ENCODE results near the gene DCLK3. TPM values are rescaled to one million over a fixed set of nuclear protein-coding genes. Genes with fewer than 3 reads are reported as not detected.

The DCLK3 gene
- total and polyA plus RNA-seq, 2 of the 13 experiments (the other 11 are each of a cell fraction or from before 2014, with no cell fraction given) = not detected

DNA sequence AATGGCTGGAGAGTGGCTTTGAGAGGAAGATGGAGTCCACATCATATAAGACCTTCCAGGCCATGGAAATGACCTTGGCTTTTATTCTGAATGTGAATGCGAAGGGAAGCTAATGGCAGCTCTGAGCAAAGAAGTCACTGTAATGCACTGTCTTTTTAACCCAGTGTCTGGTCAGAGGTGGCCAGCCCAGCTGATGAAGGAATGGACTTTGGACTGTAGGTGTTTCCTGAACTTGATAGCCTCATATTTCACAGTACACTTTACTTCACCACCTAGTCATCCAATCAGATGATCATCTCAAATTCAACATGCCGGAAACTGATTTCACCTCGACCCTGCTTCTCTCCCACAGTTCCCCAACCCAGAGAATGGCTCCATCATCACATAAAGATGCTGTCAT, 33.4 kb downstream of the DCLK3 start (continued):
- TF ChIP-seq, protein P1, sequence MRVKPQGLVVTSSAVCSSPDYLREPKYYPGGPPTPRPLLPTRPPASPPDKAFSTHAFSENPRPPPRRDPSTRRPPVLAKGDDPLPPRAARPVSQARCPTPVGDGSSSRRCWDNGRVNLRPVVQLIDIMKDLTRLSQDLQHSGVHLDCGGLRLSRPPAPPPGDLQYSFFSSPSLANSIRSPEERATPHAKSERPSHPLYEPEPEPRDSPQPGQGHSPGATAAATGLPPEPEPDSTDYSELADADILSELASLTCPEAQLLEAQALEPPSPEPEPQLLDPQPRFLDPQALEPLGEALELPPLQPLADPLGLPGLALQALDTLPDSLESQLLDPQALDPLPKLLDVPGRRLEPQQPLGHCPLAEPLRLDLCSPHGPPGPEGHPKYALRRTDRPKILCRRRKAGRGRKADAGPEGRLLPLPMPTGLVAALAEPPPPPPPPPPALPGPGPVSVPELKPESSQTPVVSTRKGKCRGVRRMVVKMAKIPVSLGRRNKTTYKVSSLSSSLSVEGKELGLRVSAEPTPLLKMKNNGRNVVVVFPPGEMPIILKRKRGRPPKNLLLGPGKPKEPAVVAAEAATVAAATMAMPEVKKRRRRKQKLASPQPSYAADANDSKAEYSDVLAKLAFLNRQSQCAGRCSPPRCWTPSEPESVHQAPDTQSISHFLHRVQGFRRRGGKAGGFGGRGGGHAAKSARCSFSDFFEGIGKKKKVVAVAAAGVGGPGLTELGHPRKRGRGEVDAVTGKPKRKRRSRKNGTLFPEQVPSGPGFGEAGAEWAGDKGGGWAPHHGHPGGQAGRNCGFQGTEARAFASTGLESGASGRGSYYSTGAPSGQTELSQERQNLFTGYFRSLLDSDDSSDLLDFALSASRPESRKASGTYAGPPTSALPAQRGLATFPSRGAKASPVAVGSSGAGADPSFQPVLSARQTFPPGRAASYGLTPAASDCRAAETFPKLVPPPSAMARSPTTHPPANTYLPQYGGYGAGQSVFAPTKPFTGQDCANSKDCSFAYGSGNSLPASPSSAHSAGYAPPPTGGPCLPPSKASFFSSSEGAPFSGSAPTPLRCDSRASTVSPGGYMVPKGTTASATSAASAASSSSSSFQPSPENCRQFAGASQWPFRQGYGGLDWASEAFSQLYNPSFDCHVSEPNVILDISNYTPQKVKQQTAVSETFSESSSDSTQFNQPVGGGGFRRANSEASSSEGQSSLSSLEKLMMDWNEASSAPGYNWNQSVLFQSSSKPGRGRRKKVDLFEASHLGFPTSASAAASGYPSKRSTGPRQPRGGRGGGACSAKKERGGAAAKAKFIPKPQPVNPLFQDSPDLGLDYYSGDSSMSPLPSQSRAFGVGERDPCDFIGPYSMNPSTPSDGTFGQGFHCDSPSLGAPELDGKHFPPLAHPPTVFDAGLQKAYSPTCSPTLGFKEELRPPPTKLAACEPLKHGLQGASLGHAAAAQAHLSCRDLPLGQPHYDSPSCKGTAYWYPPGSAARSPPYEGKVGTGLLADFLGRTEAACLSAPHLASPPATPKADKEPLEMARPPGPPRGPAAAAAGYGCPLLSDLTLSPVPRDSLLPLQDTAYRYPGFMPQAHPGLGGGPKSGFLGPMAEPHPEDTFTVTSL (CRISPR knock-in tag; IDR thresholded peaks at IDR 0.05; ENCODE audit: borderline replicate concordance) = no peak
- no peak for TF ChIP-seq EEA1 (CRISPR knock-in tag; IDR thresholded peaks at IDR 0.05; ENCODE audit: borderline replicate concordance)

DNA sequence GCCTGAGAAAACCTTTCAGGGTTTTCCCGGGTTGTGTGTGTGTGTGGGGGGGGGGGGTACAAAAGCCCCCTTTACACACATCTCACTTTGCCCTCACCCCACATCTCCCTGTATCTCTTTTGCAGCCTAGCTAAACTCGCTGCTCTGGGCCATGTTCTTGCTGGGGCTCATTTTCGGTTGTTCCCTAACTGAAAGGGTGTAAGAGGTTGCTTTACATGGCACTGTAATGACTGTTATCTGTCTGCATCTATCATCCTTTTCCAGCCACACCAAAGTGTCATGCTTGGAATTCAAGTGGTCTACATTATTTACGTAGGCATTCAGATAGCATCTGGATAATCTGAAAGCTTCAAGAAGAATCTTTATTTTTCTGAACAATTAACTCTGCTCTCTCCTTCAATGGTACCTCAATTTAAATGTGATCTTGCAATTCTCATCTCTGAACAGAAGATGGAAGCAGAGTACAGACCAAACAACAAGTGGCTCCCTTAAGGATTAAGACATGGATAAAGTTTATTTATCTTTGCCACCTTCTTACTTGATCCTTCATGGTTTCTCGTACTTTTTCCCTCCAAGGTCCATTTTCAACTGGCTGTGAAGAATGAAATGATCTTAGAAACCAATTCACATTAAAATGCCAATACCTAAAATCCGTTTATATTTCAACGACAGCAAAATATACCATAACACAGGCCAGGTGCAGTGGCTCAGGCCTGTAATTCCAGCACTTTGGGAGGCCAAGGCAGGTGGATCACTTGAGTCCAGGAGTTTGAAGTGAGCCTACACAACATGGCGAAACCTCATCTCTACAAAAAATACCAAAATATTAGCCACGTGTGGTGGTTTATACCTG, 34.9 kb downstream of the DCLK3 start:
- in situ Hi-C loops (cut with HindIII; ENCODE audit: extremely low pct_ligation_motif_present, low pct_unique_long_range_greater_than_20kb) (loop anchor here (5.0 to 25.0 kb wide), 4 partner anchors 115 to 483 kb away; no protein-coding TSS in a partner anchor), intact Hi-C loops (cut with micrococcal nuclease; ENCODE audit: unreplicated experiment) (loop anchor here (1.0 kb wide), 2 partner anchors 140 to 229 kb away; no protein-coding TSS in a partner anchor)
- no TSS peak for BruUV-seq (replicated peaks)
- Histone ChIP-seq H3K36me3 (replicated peaks in 1 of 2; ENCODE audit: control insufficient read depth in 1 of 2, insufficient read depth in 2 of 2, low read length in 2 of 2) (no peaks in the 10 kb centered on the region), H3K27ac (ENCODE audit: extremely low read length, insufficient read depth, low read length) (no peak overlapping the region), H3K4me1 (ENCODE audit: insufficient read depth, low read length) (no peaks in the 10 kb centered on the region), H4K20me1 (ENCODE audit: insufficient read depth, low read length) (no peaks in the 10 kb centered on the region), H3K79me2 (ENCODE audit: insufficient read depth, low read length) (no peaks in the 10 kb centered on the region), H3K4me2 (ENCODE audit: low read depth, low read length) (no peak overlapping the region), H3K9ac (ENCODE audit: insufficient read depth, low read depth, low read length) (no peak overlapping the region), H2AFZ (ENCODE audit: low read length) (no peak overlapping the region), H3K9me3 (ENCODE audit: low read length) (no peaks in the 10 kb centered on the region), H3K4me3 (replicated peaks in 1 of 3; ENCODE audit: insufficient read depth in 1 of 3, low read depth in 2 of 3, low read length in 3 of 3) (no peak overlapping the region), H3K27me3 (ENCODE audit: control insufficient read depth in 1 of 2, insufficient read depth in 2 of 2, low read length in 2 of 2) (no peaks in the 10 kb centered on the region)
- ChIA-PET CTCF (ENCODE audit: low intra/inter-chr PET ratio, low total read pairs) (interaction anchor here (1.0 to 2.0 kb wide), 4 partner anchors 114 to 229 kb away, joined by 4 to 21 read pairs (median 7); no protein-coding TSS in a partner anchor), POLR2A (no interaction called here)
- peak; percentile 34 for DNase-seq (ENCODE audit: low spot score)
- peak; percentile 75 for ATAC-seq
- FAIRE-seq = peak; percentile 76
- WGBS (ENCODE audit: low lambda C conversion rate) = 17% methylated on average over 7 of the region's 9 CpGs
- TF ChIP-seq NONO (IDR thresholded peaks at IDR 0.05) (no peak), NONO (CRISPR knock-in tag; conservative IDR thresholded peaks at IDR 0.05) (no peak), ELF3 (CRISPR knock-in tag; IDR thresholded peaks at IDR 0.05) (no peak), GLI4 (CRISPR knock-in tag; IDR thresholded peaks at IDR 0.05; ENCODE audit: borderline replicate concordance) (no peak), ZNF234 (CRISPR knock-in tag; conservative IDR thresholded peaks at IDR 0.05) (no peak), RAD21 (CRISPR knock-in tag; IDR thresholded peaks at IDR 0.05) (peak; percentile 41; the same call in 1 of the 2 replicates)
- TF ChIP-seq, protein P2, sequence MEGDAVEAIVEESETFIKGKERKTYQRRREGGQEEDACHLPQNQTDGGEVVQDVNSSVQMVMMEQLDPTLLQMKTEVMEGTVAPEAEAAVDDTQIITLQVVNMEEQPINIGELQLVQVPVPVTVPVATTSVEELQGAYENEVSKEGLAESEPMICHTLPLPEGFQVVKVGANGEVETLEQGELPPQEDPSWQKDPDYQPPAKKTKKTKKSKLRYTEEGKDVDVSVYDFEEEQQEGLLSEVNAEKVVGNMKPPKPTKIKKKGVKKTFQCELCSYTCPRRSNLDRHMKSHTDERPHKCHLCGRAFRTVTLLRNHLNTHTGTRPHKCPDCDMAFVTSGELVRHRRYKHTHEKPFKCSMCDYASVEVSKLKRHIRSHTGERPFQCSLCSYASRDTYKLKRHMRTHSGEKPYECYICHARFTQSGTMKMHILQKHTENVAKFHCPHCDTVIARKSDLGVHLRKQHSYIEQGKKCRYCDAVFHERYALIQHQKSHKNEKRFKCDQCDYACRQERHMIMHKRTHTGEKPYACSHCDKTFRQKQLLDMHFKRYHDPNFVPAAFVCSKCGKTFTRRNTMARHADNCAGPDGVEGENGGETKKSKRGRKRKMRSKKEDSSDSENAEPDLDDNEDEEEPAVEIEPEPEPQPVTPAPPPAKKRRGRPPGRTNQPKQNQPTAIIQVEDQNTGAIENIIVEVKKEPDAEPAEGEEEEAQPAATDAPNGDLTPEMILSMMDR (CRISPR knock-in tag; IDR thresholded peaks at IDR 0.05) = peak; percentile 70
- TF ChIP-seq, protein P3, sequence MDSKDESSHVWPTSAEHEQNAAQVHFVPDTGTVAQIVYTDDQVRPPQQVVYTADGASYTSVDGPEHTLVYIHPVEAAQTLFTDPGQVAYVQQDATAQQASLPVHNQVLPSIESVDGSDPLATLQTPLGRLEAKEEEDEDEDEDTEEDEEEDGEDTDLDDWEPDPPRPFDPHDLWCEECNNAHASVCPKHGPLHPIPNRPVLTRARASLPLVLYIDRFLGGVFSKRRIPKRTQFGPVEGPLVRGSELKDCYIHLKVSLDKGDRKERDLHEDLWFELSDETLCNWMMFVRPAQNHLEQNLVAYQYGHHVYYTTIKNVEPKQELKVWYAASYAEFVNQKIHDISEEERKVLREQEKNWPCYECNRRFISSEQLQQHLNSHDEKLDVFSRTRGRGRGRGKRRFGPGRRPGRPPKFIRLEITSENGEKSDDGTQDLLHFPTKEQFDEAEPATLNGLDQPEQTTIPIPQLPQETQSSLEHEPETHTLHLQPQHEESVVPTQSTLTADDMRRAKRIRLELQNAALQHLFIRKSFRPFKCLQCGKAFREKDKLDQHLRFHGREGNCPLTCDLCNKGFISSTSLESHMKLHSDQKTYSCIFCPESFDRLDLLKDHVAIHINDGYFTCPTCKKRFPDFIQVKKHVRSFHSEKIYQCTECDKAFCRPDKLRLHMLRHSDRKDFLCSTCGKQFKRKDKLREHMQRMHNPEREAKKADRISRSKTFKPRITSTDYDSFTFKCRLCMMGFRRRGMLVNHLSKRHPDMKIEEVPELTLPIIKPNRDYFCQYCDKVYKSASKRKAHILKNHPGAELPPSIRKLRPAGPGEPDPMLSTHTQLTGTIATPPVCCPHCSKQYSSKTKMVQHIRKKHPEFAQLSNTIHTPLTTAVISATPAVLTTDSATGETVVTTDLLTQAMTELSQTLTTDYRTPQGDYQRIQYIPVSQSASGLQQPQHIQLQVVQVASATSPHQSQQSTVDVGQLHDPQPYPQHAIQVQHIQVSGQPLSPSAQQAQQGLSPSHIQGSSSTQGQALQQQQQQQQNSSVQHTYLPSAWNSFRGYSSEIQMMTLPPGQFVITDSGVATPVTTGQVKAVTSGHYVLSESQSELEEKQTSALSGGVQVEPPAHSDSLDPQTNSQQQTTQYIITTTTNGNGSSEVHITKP (CRISPR knock-in tag; IDR thresholded peaks at IDR 0.05; ENCODE audit: low read depth) = no peak
